ENCODE measurements around the gene KLRD1.
"Not testable (repeated sequence)": the region's sequence is repeated elsewhere in the genome, so short reads cannot be mapped to it uniquely, and the experiment has no call there.

KLRD1 gene

DNA sequence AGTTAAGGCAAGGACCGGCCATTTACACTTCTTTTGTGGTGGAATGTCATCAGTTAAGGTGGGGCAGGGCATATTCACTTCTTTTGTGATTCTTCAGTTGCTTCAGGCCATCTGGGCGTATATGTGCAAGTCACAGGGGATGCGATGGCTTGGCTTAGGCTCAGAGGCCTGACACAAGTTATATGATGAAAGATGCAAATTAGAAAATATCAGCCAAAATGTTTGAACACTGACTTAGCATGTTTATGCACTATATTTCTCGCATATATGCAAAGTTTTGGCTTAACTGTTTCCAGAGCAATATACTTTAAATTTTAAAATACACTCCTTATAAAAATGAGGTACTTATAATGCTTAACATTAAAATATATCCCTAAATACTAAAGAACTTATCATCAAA lies 30.8 kb downstream of the KLRD1 start:
- not testable (repeated sequence) for DNase-seq (ENCODE audit: low read depth)

DNA sequence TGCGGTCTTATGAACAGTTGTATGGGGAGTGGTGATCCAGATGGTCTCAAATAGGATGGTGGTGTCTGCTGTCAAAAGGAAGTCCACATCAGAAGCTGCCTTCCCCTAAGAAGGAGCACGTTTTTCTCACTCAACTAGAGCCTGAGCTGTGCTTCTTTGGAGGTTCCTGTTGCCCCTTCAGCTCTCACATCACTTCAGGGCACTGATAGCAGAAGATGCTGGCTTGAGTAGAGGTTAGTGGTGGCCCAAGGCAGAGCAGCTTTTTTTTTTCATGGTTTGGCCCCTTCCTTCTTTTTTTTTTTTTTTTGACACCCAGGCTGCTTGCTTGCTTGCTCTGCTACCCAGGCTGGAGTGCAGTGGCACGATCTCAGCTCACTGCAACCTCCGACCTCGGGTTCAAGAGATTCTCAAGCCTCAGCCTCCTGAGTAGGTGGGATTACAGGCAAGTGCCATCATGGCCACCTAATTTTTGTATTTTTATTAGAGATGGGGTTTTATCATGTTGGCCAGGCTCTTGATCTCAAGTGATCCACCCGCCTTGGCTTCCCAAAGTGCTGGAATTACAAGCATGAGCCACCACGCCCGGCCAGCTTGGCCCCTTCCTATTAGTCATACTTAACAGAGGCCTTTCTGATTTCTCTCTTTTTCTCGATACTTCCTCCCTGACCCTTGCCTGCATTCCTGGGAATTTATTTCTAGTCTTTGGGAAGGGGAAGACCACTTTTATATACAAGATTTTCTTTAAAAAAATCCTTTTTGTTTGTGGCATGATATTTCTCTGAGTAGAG lies 31.6 kb downstream of the KLRD1 start:
- no peak for DNase-seq (ENCODE audit: low read depth)

DNA sequence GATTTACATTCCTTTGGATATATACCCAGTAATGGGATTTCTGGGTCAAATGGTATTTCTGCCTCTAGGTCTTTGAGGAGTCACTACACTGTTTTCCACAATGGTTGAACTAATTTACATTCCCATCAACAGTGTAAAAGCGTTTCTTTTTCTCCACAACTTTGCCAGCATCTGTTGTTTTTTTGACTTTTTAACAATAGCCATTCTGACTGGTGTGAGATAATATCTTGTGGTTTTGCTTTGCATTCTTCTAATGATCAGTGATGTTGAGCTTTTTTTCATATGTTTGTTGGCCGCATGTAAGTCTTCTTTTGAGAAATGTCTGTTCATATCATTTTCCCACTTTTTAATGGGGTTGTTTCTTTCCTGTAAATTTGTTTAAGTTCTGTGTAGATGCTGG lies 33.3 kb downstream of the KLRD1 start:
- DNase-seq (ENCODE audit: low read depth): not testable (repeated sequence)

DNA sequence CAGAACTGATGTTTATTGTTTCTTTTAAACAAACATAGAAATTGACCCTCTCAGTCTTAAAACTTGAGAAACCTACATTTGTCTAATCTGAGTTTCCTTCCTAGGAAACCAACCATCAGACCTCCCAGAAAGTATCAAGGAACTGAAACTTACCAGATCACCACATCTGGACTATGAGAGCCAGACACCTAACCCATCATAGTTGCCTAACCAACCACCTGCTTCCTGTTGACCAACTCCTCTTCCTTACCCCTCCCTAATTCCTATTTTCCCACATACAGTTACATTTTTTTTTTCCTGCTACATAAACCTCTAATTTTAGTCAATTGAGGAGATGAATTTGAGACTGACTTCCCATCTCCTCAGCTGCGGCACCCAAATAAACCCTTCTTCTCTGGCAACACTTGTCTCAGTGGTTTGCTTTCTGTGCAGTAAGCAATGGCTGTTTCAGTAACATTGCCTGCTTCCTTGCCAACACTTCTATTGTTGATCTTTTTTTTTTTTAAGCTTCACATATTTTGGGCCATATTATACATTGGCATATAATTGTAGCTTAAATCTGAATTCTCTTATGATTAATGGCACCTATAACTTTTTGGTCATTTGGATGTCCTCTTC lies 34.3 kb downstream of the KLRD1 start:
- no peak for DNase-seq (ENCODE audit: low read depth)

DNA sequence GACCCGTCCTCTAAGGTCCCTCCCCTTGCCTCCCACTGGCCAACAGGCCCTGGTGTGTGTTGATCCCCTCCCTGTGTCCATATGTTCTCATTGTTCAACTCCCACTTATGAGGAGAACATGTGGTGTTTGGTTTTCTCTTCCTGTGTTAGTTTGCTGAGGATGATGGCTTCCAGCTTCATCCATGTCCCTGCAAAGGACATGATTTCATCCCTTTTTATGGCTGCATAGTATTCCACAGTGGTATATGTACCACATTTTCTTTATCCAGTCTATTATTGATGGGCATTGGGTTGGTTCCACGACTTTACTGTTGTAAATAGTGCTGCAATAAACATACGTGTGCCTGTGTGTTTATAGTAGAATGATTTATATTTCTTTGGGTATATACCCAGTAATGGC lies 43.8 kb downstream of the KLRD1 start:
- DNase-seq (ENCODE audit: low read depth): not testable (repeated sequence)

DNA sequence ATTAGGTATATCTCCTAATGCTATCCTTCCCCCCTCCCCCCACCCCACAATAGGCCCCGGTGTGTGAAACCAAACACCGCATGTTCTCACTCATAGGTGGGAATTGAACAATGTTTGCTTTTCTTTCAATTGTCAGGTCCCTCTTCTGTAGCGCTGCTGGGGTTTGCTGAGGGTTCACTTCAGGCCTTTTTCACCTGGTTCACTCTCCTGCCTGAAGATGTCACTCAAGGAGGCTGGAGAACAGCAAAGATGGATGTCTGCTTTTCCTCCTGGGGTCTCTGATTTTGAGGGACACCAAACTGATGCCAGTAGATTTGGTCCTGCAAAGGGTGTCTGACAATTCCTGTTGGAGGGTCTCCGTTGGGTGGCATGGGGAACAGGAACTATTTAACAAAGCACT lies 46.4 kb downstream of the KLRD1 start:
- no peak for DNase-seq (ENCODE audit: low read depth)

DNA sequence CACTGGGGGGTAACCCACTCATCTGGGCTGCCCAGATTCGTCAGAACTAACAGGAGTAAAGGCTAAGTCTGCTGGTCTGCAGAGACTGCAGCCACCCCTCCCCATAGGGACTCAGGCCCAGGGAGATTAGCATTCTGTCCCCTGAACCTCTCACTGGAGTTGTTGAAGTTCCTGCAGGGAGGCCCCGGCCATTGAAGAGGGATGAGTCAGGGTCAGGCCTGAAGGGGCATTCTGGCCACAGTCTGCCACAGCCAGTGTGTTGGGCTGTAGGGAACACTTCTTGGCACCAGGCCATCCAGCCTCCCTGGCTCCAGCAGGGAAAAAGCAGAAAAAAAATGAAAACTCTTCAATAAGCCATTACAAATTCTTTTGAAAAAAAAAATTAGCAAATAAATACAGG lies 46.8 kb downstream of the KLRD1 start:
- no peak for DNase-seq (ENCODE audit: low read depth)

DNA sequence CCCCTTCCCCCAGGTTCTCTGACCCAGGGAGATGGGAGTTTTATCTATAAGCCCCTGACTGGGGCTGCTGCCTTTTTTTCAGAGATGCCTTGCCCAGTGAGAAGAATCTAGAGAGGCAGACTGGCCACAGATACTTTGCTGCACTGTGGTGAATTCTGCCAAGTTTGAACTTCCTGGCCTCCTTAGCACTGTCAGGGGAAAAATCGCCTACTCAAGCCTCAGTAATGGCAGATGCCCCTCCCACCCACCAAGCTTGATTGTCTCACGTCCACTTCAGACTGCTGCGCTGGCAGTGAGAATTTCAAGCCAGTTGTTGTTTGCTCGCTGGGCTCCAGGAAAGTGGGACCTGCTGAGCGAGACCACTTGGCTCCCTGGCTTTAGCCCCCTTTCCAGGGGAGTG lies 50.5 kb downstream of the KLRD1 start:
- no peak for DNase-seq (ENCODE audit: low read depth)

DNA sequence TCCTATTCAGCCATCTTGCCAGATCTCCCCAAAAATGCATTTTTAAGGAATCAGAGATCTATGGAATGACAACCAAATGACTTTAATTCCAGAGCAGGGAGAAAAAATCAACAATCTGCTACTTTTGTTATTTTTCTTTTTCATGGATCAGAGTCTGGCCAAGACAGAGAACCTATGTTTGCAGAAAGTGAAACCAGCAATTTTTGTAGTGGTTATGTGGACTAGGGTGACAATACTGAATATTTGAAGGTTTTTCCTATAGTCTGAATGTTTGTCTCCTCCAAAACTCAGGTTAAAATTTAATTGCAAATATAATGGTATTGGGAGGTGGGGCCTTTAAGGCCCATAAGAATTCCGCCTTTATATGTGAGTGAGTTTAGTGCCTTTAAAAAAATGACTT lies 51.3 kb downstream of the KLRD1 start:
- no peak for DNase-seq (ENCODE audit: low read depth)

DNA sequence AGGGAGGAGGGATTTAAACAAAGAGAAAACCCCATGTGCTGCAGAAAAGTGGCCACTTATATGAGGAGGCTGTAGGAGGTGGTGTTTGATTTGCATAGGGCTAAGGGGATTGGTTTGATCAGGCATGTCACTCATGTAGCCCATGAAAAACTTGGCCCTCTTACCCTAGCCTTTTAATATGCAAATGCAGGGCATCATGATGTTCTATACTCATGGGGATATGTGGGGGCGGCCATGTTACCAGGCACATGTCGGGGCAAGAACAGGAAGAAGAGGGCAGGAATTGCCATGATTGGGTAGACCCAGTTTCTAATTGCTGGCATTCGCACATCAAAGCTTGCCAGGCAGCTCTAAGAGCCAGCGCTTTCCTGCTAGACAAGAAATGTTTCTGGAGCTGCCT lies 53.4 kb downstream of the KLRD1 start:
- DNase-seq (ENCODE audit: low read depth): no peak

DNA sequence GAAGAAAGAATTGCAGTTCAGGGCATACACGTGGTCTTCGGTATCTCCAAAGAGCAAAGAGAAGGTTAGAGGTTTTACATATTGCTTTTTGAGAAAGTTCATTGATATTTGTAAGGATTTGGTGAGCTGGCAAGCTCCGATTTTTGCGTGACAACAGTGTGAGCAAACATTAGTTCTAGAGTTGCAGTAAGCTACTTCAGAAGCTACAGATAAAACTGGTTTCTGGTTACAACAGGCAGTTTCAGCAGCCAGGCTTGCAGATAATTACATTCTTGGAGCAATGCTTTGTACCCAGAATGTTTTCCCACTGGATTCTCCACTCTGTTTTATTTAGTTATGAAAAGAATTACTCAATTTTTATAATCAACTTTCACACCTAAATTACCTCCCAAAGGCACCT lies 54.0 kb downstream of the KLRD1 start:
- peak; percentile 43 for DNase-seq (ENCODE audit: low read depth)

DNA sequence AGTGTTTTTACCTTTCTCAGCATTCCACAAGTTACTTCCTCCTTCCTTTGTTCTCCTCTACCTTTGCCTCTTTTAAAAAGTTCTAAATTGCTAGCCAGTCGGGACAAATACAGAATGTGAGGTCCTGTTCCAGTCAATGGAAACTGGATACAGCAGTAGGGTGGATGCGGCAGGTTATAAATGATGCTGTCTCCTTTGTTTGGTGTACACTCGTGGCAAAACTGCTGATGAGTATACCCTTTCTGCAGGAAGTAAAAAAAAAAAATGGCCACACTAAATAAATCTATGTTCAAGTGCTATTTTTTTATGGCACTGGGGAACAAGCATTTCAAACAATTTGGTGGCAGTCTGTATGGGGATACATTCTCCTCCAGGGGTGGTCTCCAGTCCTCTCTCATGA lies 54.7 kb downstream of the KLRD1 start:
- no peak for DNase-seq (ENCODE audit: low read depth)

DNA sequence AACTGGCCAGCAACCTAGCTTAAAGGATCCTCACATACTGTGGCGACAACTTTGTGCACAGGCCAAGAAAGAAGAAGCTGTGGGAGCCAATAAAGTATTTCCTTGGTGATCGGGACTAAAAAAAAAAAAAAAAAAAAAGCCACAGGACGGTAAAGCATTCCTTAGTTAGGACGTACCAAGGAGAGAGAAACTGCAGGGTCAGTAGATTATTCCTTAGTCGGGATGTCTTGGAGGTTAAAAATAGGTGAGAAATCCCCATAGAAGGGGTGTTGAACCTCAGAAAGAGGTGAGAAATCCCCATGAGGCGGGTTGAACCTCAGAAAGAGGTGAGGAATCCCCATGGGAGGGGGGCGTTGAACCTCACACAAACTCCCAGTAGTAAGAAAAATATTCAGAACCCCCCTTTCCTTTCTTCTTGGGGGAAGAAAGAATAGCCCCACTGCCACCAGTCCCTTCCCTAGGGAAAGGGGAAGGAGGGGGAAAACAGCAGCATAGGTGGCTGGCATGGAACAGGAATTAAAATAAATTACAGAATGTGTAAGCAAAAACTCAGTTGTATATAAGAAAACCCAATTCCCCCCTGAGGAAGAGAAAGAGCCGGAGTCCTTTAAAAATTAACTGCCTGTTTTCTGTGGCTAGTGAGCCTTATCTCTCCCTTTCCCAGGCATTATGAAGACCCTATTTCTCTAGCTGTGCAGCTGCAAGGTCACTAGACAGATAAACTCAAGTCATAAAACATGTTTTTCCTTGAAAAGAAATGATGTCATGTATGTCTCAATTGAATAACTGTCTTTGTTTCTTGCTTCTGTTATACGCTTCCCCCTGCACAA lies 55.4 kb downstream of the KLRD1 start:
- DNase-seq (ENCODE audit: low read depth): no peak

DNA sequence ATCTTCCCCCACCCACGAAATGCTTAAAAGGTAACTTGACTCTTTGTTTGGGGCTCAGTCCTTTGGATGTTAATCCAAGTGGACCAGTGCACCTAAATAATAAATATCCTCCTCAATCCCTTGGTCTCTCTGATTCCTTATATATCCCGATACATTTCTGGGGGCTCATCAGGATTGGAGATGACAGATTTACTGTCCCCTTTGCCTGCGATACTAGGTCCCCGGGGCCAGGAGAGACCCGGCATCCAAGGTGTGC lies 55.9 kb downstream of the KLRD1 start:
- no peak for DNase-seq (ENCODE audit: low read depth)

DNA sequence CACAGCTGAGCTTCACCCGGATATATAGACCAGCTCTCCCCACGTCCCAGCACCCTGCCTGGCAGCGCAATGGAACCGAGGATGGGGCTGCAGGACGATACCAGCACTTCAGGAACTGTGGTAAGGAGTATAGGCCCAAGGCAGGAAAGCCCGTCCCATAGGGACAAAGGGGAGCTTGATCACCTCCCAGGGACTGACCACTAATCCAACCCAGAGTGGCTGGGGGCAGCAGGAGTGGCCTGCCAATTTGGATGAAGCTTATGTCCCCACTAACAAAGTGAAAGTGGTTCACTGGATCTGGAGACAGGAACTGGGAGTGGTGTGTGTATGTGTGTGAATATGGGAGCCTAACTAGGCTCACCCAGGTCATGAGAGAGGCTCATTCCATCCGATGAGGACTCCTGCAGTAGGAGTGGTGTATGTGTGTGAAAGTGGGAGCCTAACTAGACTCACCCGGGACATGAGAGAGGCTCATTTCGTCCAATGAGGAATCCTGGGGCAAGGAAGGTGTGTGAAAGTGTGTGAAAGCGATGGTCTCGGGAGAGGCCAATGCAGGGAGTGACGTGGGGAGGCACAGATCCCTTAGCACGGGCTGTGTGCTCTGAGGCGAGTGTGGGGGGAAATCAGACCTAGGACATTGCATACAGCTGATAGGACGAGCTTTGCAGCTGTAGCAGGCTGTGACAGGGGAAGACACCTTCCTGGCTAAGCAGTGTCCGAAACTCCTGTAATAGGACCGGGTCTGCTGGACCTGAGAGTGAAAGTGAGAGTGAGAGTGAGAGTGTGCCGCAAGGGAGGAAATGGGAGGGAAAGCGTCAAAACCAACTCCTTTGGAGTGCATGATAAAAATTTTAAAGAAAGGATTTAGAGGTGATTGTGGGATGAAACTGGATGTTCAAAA lies 56.5 kb downstream of the KLRD1 start:
- DNase-seq (ENCODE audit: low read depth): peak; percentile 42

DNA sequence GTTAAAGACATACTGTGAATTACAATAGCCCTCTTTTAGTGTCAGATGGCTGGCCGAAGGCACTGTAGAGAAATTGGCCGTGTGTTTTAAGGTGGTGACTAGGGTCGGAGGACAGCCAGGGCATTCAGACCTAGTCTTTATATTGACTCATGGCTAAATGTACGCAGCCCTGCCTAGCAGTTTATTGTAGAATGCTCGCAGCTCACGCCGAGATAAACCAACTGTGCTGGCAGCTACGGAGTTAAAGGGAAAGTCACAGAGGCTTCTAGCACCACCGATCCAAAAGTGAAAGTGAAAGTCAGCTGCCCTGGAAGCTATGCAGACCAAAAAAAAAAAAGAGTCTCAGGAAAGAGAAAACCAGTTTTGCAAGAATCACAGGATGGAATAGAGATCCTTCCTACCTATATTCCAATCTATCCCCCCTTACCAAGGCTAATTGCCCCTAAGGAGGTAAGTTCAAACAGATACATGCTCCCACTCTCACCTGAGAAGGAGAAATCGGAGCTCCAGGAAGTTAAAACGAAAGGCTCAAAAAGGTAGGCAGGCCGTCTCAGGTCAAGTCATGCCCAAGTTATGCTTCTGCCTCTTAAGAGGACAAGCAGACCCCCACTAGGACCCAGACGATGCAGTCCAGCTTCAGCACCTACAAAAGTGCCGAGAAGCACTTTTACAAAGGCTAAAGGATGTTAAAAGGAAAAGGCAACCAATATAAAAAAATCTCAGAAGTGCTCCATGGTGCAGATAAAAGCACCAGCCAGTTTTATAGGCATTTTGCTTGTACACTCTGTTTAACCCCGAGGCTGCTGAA lies 57.3 kb downstream of the KLRD1 start:
- DNase-seq (ENCODE audit: low read depth): peak; percentile 75

DNA sequence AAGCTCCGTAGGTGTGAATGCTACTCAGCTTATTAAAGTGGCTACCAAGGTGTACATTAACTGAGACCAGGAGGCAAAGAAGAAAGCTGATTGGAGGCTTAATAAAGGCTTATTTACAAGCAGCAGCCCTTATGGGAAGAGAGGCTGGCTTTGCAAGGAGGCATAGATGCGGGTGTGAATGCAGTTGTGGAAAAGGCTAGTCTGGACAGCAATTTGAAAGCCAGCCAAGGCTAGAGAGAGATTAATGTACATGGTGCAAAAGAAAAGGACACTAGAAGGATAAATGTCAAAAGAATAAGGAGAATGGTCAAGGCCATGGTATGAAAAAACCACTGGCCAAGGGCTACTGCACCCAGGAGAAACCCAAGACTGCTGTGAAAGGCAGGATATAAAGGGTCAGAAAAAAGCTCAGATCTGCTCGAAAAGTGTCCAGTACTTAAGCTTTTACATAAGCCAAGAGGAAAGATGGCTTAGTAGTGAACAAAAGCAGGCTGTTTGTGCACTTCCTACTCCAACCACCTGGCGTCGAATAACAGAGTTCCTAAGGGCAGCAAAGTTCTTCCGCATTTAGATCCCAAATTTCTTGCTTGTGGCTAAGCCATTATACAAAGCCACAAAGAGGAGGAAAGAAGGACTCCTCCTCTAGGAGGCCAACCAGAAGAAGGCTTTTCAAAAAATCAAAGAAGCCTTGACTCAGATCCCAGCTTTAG lies 58.2 kb downstream of the KLRD1 start:
- peak; percentile 7 for DNase-seq (ENCODE audit: low read depth)

DNA sequence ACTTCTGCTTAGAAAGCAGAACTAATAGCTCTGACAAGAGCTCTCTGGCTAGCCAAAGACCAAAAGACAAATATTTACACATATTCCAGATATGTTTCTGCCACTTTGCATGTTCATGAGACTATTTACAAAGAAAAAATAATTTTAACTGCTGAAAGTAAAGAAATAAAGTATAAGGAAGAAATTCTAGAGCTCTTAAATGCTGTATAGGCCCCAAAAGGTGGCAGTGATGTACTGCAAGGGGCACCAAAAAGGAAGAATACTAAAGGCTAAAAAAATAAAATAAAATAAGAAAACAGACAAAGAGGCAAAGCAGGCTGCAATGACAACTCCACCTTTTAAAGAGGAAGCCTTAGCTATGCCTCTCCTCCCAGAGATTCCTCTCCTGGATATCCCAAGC lies 59.2 kb downstream of the KLRD1 start:
- peak; percentile 73 for DNase-seq (ENCODE audit: low read depth)

DNA sequence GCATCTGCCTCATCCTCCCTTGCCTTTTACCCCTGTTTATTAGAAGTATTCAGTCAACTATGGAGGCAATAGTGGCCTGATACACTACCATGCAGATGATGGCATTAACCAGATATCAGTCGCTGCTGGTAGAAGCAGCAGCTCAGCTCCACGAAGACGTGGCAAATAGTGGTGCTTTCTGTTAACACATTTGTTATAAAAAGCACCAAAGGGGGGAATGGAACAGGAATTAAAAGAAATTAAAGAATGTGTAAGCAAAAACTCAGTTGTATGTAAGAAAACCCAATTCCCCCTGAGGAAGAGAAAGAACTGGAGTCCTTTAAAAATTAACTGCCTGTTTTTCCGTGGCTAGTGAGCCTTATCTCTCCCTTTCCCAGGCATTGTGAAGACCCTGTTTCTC lies 60.0 kb downstream of the KLRD1 start:
- DNase-seq (ENCODE audit: low read depth): not testable (repeated sequence)
